DMS79 treated with DMSO at 0.1 percent for 48 hours (cell line): ENCODE measurements around the gene CLCN5.

Experiments
- DNase-seq: peaks from one replicate; lab custom pipeline; 2025; lab: John Stamatoyannopoulos, UW

CLCN5 gene

GRCh38 chrX:49934148-49934547 is 11.8 kb downstream of the CLCN5 start:
- no peak for DNase-seq

- DNase-seq, result no peak
Observed at GRCh38 chrX:49934729-49935128, 12.3 kb downstream of the CLCN5 start.

DNA sequence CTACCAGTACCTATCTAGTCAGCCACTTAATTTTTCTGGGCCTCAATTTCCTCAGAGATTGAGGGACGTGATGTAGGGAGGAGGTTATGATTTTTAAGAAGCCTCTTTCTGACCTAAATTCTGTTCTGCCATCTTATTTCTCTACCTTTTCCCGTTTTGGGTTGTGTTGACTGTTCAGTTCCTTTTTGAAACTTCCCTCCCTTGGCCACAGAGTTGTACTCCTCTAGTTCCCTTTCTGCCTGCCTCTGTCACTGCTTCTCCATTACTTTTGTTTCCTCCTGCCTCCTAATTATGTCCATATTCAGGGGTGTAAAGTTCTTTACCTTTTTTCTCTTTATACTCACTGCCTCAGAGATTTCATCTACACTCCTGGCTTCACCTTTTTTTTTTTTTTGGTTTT is 25.4 kb downstream of the CLCN5 start:
- DNase-seq, result no peak

DNA sequence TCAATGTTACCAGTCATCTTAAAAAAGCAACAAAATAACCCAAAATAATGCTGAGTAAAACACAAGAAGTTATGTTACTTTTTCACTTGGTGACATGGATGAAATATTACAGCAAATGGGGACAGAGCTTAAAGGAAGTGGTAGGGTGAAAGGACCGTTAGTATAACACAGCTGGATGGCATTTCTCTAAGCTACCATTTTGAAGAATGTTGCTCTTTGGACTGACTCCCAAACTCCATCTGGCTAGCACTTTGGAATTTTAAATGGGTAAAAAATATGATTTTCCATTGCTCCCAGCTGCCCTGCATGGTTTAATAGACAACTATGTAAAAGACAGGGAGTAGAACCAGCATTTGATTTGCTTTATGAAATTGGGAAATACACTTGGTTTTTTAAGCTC is 27.6 kb downstream of the CLCN5 start:
- DNase-seq, result no peak

DNA sequence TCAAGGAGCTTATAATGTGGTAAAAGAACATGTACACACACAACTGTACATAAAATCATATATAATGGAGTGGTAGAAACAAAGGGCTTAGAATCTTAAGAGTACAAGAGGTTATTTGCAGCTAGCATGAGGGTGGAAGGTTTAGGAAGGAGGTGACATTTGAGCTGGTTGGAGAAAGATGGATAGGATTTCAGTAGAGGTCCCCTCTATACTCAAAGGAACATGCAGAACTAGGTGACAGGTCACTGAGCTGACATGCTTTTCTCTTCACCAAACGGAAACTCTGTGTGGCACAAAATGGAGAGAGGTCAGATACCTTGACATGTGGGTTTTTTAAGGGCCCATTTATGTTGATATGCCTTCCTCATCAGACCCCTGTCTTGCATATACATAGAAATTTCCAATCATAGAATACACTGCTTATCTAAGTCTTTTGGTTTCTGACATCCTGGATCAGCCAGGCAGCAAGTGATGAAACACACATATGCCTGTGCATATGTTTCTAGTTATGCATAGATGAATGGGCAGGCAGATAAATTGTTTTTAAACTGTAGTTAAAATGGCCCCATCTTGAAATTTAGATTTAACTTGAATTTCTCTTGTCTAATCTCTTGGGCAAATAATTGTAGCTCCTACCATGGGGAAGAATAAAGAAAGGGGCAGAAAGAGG is 29.3 kb downstream of the CLCN5 start:
- no peak for DNase-seq

DNA sequence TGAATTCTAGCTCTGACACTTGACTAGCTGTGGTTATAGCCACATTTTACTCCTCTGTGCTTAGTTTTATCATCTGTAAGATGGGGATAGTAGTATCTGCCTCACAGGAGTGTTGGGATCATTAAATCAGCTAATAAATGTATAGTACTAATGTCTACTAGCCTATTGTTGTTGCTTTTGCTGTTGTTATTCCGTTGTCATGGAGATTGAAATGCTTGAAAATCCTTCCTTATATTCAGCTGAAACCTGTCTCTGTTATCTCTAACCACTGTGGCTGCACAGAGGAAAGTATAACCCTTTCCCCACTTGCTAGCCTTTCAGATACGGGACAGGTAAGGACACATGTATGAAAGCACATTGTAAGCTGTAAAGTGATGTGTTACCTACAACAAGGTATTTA is 33.9 kb downstream of the CLCN5 start:
- DNase-seq, result no peak

DNA sequence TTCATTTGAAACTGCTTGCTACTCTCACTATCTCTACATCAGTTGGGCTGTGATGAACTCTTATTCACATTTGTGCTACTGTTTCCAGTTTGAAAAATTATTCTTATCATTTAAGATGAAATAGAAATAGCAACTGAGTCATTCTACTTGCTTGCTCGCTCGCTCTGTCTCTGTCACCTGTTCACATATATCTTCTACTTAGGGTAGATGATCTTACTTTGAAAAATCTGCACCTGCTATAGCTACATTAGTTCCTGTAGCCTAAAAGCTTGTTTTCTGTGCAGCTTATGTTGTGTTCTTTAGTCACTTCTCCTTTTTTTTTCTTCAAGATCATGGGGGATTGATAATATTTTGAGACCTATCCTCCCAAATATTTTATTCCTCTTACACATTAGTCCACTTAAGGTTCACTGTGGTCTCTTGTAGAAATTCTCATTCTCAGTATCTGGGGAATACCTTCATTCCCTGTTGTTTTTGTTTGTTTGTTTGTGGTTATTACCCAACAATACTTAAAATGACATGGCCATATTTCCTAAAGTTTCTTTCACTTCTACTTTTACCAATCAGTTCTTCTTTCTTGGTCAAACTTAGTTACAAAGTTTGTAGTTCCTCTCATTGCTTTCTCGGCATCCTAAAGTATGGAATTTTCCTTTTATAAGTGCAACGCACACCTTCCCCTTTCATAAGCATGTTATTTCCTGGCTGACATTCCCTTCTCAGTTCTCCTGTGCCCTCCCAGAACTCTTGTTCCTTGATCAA is 36.5 kb downstream of the CLCN5 start:
- DNase-seq, result no peak

DNA sequence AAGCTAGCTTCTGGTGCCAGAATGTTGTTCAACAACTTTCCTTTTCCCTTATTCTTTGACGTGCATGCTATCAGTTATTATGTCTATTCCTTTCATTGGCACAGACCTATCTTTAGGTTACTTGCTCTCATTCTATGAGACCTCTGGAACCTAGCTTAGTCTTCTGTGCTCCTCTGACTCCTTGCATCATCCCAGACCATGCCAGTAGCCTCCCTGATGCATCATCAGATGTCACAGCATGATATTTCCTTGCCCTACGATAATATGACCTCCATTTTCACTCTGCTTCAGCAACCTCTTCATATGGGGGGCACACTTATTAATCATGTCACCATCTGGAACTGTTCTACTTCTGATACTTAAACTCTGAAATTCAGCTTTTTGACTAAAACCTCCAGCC is 37.2 kb downstream of the CLCN5 start:
- DNase-seq, result no peak

DNA sequence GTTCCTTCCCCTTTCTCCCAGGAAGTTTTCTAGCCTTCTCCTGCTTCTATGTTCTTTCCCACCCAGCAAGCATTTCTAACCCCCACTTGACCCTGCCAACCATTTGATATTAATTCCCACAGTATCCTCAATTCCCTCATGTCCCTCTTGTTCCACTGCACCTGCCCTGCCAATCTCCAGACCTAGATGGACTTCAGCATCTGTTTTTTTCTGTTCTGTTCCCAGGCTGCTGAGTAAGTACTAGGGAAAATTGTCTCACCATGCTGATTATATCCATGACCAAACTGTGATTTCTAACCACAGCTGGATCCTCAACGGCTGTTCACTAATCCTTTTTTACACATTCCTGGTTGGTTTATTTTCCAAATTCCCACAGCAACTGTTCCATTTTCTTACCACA is 37.7 kb downstream of the CLCN5 start:
- DNase-seq, result no peak

GRCh38 chrX:49970674-49971073 is 48.3 kb downstream of the CLCN5 start:
- DNase-seq, result no peak

GRCh38 chrX:49972328-49972860 is 50.0 kb downstream of the CLCN5 start:
- no peak for DNase-seq

- no peak for DNase-seq
Observed at GRCh38 chrX:49976682-49977197, 54.3 kb downstream of the CLCN5 start.

GRCh38 chrX:49977319-49978090 is 55.1 kb downstream of the CLCN5 start:
- DNase-seq, result no peak

DNA sequence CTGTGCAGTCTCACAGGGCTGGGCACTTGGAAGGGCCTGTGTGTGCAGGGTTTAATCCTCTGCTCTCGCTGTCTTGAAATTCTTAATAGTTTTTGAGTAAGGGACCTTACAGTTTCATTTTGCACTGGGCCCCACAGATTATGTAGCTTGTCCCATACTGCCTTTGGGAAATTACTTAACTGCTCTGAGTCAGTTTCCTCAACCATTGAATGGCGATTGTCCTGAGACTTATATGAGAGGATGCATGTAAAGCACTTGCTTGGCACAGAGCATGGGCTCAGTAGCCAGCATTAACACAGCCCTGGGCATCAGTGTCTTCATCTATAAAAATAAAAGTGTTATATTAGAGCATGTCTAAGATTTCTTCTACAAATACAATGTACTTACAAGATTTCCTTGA is 55.8 kb downstream of the CLCN5 start:
- no peak for DNase-seq

DNA sequence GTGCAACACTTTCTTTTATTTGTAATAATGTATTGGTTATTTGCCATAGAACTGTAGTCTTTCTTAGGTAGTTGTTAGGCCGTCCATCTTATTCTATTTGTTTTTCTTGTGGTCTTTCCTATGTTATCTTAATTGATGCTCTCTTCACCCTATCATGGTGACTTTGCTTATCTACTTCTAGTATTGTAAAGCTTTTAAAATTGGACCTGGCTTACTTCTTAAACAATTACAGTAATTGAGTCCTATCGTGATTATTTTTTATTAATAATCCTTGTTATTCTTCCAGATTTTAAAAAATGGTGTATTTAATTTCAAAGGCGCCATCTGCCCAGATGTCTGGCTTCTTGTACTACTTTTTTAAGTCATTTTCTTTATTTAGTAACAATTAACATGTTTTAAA is 63.7 kb downstream of the CLCN5 start:
- DNase-seq, result no peak

DNA sequence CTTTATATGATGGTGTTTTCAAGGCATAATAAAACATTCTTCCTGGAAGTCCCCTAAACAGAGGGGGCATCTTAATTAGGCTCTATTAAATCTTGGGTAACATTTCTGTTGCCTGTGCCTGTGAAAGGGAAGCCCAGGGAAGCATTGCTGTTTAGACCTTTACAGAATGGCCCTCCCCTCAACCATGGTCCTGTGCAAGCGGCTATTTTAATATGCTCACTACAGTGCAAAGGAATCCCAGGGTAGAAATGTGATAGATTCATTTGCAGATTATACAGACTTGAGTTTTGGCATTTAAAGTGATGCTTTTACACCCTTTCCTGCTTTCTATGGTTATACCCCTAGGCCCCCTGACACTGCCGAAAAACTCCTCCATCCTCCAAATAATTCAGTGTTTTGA is 65.3 kb downstream of the CLCN5 start:
- DNase-seq, result no peak

DNA sequence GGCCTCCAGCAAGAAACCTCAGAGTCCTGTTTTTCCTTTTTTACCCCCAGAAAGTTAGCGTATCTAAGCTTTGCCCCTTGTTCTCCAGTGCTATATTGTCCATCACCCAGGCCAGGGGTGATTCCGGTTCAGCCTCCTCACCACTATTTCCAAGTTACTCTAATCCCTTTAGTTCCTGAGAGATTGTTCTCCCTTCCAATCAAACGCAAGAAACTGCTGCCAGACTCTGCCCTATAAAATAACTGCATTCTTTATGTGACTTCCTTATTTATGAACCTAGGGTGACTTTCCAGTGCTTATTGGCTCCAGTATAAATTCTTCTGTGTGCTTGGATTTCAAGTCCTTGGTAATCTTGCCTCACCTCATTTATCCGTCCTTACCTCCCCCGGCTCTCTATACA is 65.7 kb downstream of the CLCN5 start:
- DNase-seq, result no peak

GRCh38 chrX:49991758-49992157 is 69.4 kb downstream of the CLCN5 start:
- no peak for DNase-seq

DNA sequence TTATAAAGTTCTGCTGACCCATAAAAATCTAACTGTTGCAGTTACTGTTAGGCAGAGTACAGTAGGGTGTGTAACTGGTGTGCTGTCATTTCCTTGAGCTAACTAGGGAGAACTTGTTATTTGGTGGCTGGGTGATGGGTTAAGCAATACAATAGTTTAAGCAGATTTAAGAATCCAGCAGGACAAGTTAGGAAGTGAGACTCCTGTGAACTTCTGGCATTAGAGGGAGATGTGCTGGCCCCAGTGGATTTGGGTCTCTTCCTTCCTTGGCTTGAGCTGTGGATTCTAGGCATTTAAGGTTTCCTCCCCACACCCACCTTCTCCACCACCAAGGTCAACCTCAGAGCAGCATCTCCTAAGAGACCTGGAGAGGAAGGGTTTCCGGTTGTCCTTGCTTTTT is 70.5 kb downstream of the CLCN5 start:
- DNase-seq, result no peak

DNA sequence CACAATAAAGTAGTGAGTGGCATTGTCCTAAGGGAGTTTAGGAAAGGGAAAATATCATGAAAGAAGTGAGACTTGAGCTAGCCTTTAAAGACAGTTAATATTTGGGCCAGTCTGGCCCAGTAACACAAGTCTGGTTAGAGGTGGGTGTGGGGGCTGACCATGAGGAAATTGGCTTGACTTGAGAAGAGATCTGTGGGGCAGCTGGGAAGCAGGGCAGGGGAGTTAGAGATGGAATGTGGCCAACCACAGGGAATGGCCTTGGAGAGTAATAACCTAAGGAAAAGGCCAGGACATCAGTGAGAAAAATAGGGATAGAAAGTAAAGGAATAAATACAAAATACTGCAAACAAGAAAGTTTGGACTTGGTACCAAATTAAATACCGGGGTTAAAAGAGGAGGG is 71.3 kb downstream of the CLCN5 start:
- no peak for DNase-seq

GRCh38 chrX:49995107-49995731 is 72.8 kb downstream of the CLCN5 start:
- DNase-seq, result no peak

DNA sequence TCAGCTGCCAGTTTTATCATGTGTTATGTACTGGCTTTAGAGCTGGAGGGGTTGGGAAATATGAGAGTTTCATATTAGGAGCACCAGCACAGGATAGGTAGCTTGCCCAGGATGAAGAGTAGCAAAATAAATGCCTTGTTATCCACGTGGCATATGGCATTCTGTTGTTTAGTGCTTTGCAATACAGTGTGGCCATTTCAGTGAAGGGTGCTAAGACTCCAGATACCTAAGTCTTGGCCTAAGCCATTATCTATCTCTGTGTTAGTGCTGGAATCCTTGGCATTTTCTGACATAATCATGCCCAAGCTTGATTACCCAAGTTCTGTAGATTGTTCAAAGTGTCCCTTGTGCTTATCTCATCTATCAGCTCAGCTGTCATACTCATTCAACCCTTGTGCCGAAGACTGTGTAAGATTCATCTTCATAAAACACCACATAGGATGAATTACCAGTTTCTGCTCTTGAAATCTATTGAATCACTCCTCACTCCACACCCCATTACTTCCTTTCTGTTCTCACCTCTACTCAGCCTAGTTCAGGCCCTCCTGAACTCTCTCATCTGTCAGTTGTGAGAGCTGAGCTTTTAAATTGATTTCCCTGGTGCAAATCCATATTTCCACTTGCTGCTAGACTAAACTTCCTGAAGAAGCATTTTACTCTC is 73.5 kb downstream of the CLCN5 start:
- no peak for DNase-seq
